HG03565 (cell line): Measurements from ENCODE around the gene HSD3B2.

Experiments used
- ATAC-seq: cut with Tn5 transposase; IDR thresholded peaks from one replicate; pipeline ENCODE4 v1.9.1; 2021; ENCODE audit warnings: mild to moderate bottlenecking, moderate library complexity; ENCODE audit not compliant: unreplicated experiment

Gene HSD3B2

DNA sequence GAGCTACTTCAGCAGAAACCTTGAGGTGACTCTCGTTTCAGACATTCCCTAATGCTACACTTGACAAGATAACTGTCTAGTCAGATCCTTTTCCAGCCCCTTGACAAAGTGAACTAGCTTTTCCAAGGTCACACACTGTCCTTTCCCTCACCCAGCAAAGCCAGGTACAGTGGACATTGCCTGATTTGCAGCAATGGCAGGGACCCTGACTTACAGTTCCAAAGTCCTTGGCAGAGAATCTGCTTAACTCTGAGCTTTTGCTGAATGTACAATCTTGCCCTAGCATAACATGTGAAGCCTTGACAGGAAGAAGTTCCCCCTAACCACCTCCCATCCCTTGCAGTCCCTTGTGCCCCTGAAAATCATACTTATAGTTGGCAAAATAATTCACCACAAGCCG lies 37.1 kb downstream of the HSD3B2 start:
- no peak for ATAC-seq

DNA sequence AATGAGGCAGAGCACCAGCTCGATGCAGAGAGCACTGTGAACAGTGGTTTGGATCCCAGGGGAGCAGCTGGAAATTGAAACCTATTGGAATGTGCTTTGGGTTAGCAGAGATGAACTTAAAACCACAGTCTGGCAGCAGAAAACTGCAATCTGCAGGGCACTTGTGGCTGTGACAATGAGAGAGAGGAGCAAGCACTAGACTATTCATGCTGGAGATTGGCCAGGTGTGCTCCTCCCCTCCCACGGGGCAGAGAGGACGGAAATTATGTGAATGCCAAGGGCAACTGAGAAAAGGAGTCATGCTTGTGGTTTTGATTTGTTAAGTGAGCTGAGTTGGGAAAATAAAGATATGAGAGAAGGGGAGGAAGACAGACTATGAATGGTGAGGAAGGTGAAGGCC lies 38.1 kb downstream of the HSD3B2 start:
- ATAC-seq: no peak

DNA sequence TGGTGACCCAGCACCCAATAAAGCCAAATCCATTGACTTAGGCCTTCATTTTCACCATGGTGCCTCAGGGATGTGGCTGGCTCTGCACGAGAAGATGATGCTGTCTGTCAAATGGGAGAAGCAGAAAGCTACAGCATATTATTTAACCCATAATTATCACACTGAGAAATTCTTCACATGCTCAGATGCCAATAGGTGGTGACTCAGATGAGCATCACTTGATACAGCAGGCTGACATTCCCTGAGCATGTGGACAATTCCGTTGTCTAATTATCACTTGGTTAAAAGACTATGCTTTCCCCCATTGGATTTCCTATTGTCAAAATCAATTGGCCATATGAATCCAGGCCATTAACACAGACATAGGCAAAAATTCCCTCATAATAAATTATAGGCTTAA lies 48.0 kb downstream of the HSD3B2 start:
- no peak for ATAC-seq

GRCh38 chr1:119463569-119463968 lies 48.6 kb downstream of the HSD3B2 start:
- ATAC-seq: no peak

DNA sequence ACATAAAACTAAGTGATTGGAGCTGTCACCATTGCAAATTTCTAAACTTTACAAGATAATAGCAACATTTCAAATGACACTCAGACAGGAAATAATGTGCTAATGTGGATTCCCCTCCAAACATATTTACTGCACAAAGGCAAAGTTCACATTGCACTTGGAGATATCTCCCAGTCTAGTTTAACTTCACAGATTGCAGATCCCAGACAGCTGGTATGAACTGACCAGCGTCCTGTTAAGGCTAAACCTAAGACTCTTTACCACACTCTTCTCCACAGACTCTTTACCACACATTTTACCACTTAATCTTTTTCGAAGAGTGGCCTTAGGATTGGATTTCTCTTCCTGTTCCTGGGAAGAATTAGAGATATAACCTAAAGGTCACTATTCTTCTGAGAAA lies 51.5 kb downstream of the HSD3B2 start:
- ATAC-seq: no peak

DNA sequence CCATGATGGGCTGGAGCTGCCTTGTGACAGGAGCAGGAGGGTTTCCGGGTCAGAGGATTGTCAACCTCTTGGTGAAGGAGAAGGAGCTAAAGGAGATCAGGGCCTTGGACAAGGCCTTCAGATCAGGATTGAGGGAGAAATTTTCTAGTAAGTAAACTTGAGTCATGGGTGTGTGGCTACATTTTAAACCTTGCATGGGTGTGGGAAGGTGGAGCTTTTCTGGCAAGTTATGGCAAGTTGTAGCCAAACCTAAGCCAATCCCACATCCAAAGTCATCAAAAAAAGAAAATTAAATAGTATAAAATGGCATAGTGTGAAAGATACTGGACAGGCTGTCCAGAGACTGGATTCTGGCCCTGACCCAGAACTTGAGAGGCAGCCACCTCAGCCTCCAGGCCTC lies 52.3 kb downstream of the HSD3B2 start:
- ATAC-seq: no peak

- no peak for ATAC-seq
These were observed 53.1 kb downstream of the HSD3B2 start for GRCh38 chr1:119467857-119468668.

DNA sequence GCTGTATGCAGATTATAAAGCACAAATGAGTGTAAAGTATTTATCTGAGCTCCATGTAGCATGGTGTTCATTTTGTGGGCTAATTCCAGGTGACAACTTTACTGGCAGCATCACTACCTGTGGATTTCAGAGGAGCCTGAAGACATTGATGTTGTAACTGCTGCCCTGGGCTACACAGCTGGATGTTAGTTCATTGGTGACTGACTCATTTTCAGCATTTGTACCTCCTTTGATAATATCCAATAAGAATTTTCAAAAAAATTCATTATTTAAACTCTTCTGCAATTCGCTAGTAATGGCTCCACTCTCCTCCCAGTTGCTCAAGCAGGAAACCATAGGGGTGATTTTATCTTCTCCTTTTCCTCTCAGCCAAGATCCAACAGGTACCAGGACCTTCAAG lies 54.8 kb downstream of the HSD3B2 start:
- ATAC-seq: no peak

GRCh38 chr1:119470377-119470776 lies 55.4 kb downstream of the HSD3B2 start:
- no peak for ATAC-seq

GRCh38 chr1:119470958-119471357 lies 56.0 kb downstream of the HSD3B2 start:
- ATAC-seq: no peak

DNA sequence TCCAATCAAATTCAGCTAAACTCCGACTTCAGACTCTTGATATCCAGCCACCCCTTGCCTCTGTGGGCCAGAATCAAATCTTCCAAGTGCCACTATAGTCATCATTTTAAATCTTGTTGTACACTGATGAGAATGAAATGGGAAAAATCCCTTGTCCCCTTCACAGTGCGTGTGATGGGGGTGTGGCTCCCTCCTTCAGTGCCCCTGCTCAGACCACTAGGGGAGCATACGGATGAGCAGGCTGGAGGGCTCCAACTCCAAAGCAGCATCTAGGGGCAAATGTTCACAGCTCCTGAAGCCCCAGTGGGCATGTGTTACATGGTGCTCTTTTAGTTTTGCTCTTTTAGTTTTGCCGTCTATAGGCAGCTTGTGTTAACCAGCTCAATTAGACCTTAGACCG lies 56.6 kb downstream of the HSD3B2 start:
- ATAC-seq: no peak

- ATAC-seq: no peak
These were observed 57.3 kb downstream of the HSD3B2 start for GRCh38 chr1:119472080-119472818.
